ENCODE measurements around the gene ADGRG7.

The ADGRG7 gene

DNA sequence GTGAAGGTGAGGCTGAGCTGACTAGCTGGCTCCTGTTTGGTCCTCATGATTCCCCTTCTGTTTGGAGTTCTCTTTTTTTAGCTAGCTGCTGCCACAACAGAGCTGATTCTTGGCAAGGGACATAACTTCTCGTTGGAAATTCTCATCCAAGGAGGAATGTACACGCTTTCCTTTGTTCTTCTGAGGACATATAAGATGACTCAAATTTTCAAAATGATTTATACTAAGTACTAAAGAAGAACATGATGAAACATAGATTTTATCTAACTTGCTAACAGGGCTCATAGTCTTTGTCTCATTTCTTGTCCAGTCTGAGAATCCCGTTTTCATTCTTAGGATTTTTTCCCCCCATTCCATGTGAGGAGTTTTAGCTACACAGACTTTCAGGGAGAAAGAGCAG lies 97.0 kb downstream of the ADGRG7 start:
- H3K4me3 ChIP-seq (replicated peaks; ENCODE audit: low read depth, low read length), result no peak overlapping the region
- no peak for DNase-seq (ENCODE audit: extremely low read depth, low read depth)
- TF ChIP-seq CTCF (IDR thresholded peaks at IDR 0.05; ENCODE audit: low read depth, low read length, missing control alignments), result no peak

GRCh38 chr3:100708644-100708988 lies 99.2 kb downstream of the ADGRG7 start:
- no peak for TF ChIP-seq CTCF (IDR thresholded peaks at IDR 0.05; ENCODE audit: low read depth, low read length, missing control alignments)
- DNase-seq (ENCODE audit: extremely low read depth, low read depth), result no peak
- H3K4me3 ChIP-seq (replicated peaks; ENCODE audit: low read depth, low read length), result peak overlapping the region; percentile 56

DNA sequence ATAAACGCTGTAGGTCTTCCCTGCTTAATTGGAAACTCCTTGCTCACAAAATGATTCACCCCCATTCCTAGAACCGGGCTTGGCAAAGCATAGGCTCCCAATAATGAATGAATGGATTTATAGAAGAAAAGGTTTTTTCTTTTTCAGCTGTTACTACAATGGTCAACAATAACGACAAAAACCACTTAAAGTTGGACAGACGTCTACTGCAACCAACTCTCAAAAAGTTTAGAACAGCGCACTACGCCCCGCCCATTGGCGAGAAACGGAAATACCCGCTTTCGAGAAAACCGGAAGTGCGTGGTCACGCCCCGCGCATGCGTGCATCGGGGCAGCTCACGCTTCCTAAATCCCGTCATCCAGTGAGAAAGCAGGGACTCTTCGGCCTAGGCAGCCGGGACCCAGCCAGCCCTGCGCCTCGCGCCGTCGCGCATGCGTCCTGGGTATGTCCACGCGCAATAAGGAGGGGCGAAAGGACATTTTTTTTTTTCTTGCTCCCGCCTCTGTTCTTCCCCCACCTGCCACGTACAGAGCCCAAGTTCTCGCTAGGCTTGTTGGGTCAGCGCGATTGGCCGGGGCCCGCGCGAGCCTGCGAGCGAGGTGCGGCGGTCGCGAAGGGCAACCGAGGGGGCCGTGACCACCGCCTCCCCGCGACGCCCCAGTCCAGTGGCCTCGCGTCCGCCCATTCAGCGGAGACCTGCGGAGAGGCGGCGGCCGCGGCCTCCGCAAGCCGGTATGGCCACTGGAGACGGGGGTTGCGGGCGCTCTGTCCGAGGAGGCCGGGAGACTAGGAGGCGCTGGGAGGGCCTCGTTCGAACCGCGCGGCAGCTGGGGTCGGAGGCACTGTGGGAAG lies 99.8 kb downstream of the ADGRG7 start, which contains the start of gene TFG:
Gene TFG, plus strand, starts transcription at position 506 of the 853 bp plus-strand sequence. CDS start 4,192 bp downstream, outside the sequence.
- H3K4me3 ChIP-seq (replicated peaks; ENCODE audit: low read depth, low read length), result peak within 1 kb of the TSS; percentile 56
- DNase-seq (ENCODE audit: extremely low read depth, low read depth), result peak; percentile 98
- no peak for TF ChIP-seq CTCF (IDR thresholded peaks at IDR 0.05; ENCODE audit: low read depth, low read length, missing control alignments)

DNA sequence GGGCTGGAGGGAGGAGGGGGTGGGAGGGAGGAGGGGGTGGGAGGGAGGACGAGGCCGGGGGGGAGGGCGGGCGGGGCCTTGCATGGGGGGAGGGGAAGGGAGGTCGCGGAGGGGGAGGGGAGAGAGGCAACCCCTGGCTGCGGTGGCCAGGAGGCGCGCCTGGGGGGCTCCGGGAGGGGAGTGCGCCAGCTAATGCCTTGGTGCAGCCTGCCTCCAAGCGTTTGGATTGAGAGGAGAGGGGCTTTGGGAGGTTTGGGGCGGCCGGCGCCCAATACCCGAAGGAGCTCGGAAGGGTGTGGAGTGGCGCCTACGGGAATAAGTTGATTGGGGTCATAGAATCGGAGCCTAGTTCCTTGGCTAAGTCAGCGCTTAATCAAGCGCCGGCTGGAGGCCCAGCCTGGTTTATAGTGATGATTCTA lies 100.5 kb downstream of the ADGRG7 start:
- H3K4me3 ChIP-seq (replicated peaks; ENCODE audit: low read depth, low read length), result peak overlapping the region; percentile 56
- DNase-seq (ENCODE audit: extremely low read depth, low read depth), result no peak
- no peak for TF ChIP-seq CTCF (IDR thresholded peaks at IDR 0.05; ENCODE audit: low read depth, low read length, missing control alignments)

GRCh38 chr3:100710261-100710968 lies 101.0 kb downstream of the ADGRG7 start:
- DNase-seq (ENCODE audit: extremely low read depth, low read depth), result peak; percentile 24
- peak; percentile 23 for TF ChIP-seq CTCF (IDR thresholded peaks at IDR 0.05; ENCODE audit: low read depth, low read length, missing control alignments)
- H3K4me3 ChIP-seq (replicated peaks; ENCODE audit: low read depth, low read length), result peak overlapping the region; percentile 56

- TF ChIP-seq CTCF (IDR thresholded peaks at IDR 0.05; ENCODE audit: low read depth, low read length, missing control alignments), result no peak
- H3K4me3 ChIP-seq (replicated peaks; ENCODE audit: low read depth, low read length), result no peak overlapping the region
- no peak for DNase-seq (ENCODE audit: extremely low read depth, low read depth)
These were observed 105.8 kb downstream of the ADGRG7 start for GRCh38 chr3:100715176-100715575.

Measured in HFF-Myc (cell line).